OCI-LY7 (cell line): ENCODE results near the gene CHST13. TPM values are rescaled to one million over a fixed set of nuclear protein-coding genes. Genes with fewer than 3 reads are reported as not detected.

Experiments
- BruUV-seq: library from RNA; stranded (reverse); fragments of 400-500 nt; replicated peaks from 2 replicates; lab custom pipeline; 2021; lab: Mats Ljungman, UMichigan
- CTCF ChIA-PET: fragments of 300-600 bp; sonication (Branson Sonifier 250); formaldehyde crosslinking; loops from one replicate; lab custom pipeline; 2022; ENCODE audit warnings: antibody characterized with exemption; ENCODE audit not compliant: unreplicated experiment; lab: Charles Lee
- POLR2A ChIA-PET: fragments of 300-600 bp; sonication (Branson Sonifier 250); formaldehyde crosslinking; loops from one replicate; lab custom pipeline; 2022; ENCODE audit warnings: antibody characterized with exemption; lab: Charles Lee
- DNase-seq: peaks from one replicate; pipeline ENCODE4 v3.0.0-alpha.2; 2015; ENCODE audit warnings: low spot score
- H2AFZ ChIP-seq: fragments of 200-600 bp; sonication (generic), shearing (Covaris generic); 2 replicates; pipeline ENCODE4 v1.6.1; 2014; ENCODE audit warnings: mild to moderate bottlenecking, antibody characterized with exemption, low read length, moderate library complexity
- H3K27ac ChIP-seq: fragments of 200-600 bp; sonication (generic); 2 replicates; pipeline ENCODE4 v1.5.1; 2014; ENCODE audit warnings: mixed run types, low read depth, mild to moderate bottlenecking, moderate library complexity, low read length, inconsistent platforms; ENCODE audit not compliant: poor library complexity, severe bottlenecking
- H3K36me3 ChIP-seq: fragments of 200-600 bp; sonication (generic); 2 replicates; pipeline ENCODE4 v1.6.1; 2014; ENCODE audit warnings: mild to moderate bottlenecking, antibody characterized with exemption, low read length, moderate library complexity, mixed read lengths; ENCODE audit not compliant: insufficient read depth
- H3K4me1 ChIP-seq: fragments of 200-600 bp; sonication (generic); 2 replicates; pipeline ENCODE4 v1.5.1; 2014; ENCODE audit warnings: mild to moderate bottlenecking, low read length; ENCODE audit not compliant: insufficient read depth, poor library complexity, severe bottlenecking
- H3K4me2 ChIP-seq: fragments of 200-600 bp; sonication (generic); 2 replicates; pipeline ENCODE4 v1.6.1; 2014; ENCODE audit warnings: mild to moderate bottlenecking, low read length
- H3K4me3 ChIP-seq: fragments of 200-600 bp; sonication (generic); 2 replicates; pipeline ENCODE4 v1.5.1; 2014; ENCODE audit warnings: mild to moderate bottlenecking, low read depth, low read length; ENCODE audit not compliant: poor library complexity, severe bottlenecking
- H3K79me2 ChIP-seq: fragments of 200-600 bp; sonication (generic); 2 replicates; pipeline ENCODE4 v1.6.1; 2016; ENCODE audit warnings: low read depth, mild to moderate bottlenecking, low read length, moderate library complexity, mixed read lengths; ENCODE audit not compliant: insufficient read depth
- H3K9me2 ChIP-seq: fragments of 200-600 bp; sonication (generic); 2 replicates; pipeline ENCODE4 v1.6.1; 2016; ENCODE audit warnings: mild to moderate bottlenecking, low read length, mixed read lengths; ENCODE audit not compliant: insufficient read depth
- H3K9me3 ChIP-seq: fragments of 200-600 bp; sonication (generic); 2 replicates; pipeline ENCODE4 v1.6.1; 2014; ENCODE audit warnings: mild to moderate bottlenecking, mixed run types, low read length, mixed read lengths
- H4K20me1 ChIP-seq: fragments of 200-600 bp; sonication (generic); 2 replicates; pipeline ENCODE4 v1.6.1; 2014; ENCODE audit warnings: mild to moderate bottlenecking, antibody characterized with exemption, low read length, moderate library complexity, mixed read lengths; ENCODE audit not compliant: insufficient read depth
- EZH2phosphoT487 ChIP-seq: fragments of 200-600 bp; sonication (generic); IDR thresholded peaks from 2 replicates; pipeline ENCODE4 v1.6.1; 2018; ENCODE audit warnings: low read depth, borderline replicate concordance, mild to moderate bottlenecking, mixed run types, antibody characterized with exemption, low read length, moderate library complexity, mixed read lengths
- intact Hi-C: fragments of 100-400 bp; cut with micrococcal nuclease; formaldehyde crosslinking; loops from one replicate; pipeline ENCODE4 v1.10.0; 2022; ENCODE audit not compliant: unreplicated experiment
- total RNA-seq, 2 experiments: library from RNA; depleted of rRNA in 1 of 2; stranded (reverse); fragments of >200 nt in 1 of 2; shearing (Covaris generic) in 1 of 2; gene quantifications; 2 replicates each; pipeline ENCODE4 v1.2.3, GENCODE V29; 2014 to 2022
- TF ChIP-seq, protein P1 (sequence below): fragments of 200-600 bp; sonication (generic); conservative IDR thresholded peaks from 2 replicates; pipeline ENCODE4 v1.5.1; 2014; ENCODE audit warnings: mild to moderate bottlenecking, antibody characterized with exemption, low read length, moderate library complexity, mixed read lengths

CHST13 gene
- total RNA-seq, 2 experiments from 2014 or later: not detected

DNA sequence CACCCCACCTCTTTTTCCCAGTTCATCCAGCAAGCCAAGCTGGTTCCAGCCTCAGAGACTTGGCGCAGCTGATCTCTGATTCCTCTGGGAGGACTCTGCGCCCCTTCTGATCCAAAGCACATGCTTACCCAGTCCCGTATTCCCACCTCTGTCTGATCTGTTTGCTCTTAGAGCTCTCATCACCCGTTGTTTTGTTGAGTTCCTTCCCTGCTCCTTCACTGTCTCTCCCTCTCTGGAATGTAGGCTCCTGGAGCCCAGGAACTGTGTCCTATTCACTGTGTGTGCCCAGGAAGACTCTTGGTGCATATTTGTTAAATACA lies 46.9 kb upstream of the CHST13 start:
- ChIA-PET POLR2A (no interaction called here), CTCF (no interaction called here)
- no peak for TF ChIP-seq EZH2phosphoT487
- TF ChIP-seq, protein P1, sequence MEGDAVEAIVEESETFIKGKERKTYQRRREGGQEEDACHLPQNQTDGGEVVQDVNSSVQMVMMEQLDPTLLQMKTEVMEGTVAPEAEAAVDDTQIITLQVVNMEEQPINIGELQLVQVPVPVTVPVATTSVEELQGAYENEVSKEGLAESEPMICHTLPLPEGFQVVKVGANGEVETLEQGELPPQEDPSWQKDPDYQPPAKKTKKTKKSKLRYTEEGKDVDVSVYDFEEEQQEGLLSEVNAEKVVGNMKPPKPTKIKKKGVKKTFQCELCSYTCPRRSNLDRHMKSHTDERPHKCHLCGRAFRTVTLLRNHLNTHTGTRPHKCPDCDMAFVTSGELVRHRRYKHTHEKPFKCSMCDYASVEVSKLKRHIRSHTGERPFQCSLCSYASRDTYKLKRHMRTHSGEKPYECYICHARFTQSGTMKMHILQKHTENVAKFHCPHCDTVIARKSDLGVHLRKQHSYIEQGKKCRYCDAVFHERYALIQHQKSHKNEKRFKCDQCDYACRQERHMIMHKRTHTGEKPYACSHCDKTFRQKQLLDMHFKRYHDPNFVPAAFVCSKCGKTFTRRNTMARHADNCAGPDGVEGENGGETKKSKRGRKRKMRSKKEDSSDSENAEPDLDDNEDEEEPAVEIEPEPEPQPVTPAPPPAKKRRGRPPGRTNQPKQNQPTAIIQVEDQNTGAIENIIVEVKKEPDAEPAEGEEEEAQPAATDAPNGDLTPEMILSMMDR: no peak
- H3K27ac ChIP-seq: no peak overlapping the region
- intact Hi-C loops: loop anchor here (5.0 to 10.0 kb wide), 2 partner anchors 120 to 192 kb away; partner anchors contain the start of gene KLF15
- no peak for DNase-seq
- peaks cover 15% of the 10 kb centered on the region; the same call in 1 of the 2 replicates for H4K20me1 ChIP-seq
- H2AFZ ChIP-seq: no peak overlapping the region
- BruUV-seq: no TSS peak
- peaks cover 9% of the 10 kb centered on the region for H3K36me3 ChIP-seq
- H3K79me2 ChIP-seq: peaks cover 28% of the 10 kb centered on the region
- H3K9me3 ChIP-seq: no peaks in the 10 kb centered on the region
- peaks cover 34% of the 10 kb centered on the region for H3K4me1 ChIP-seq
- no peak overlapping the region for H3K4me2 ChIP-seq
- no peak overlapping the region for H3K4me3 ChIP-seq
- no peaks in the 10 kb centered on the region for H3K9me2 ChIP-seq

DNA sequence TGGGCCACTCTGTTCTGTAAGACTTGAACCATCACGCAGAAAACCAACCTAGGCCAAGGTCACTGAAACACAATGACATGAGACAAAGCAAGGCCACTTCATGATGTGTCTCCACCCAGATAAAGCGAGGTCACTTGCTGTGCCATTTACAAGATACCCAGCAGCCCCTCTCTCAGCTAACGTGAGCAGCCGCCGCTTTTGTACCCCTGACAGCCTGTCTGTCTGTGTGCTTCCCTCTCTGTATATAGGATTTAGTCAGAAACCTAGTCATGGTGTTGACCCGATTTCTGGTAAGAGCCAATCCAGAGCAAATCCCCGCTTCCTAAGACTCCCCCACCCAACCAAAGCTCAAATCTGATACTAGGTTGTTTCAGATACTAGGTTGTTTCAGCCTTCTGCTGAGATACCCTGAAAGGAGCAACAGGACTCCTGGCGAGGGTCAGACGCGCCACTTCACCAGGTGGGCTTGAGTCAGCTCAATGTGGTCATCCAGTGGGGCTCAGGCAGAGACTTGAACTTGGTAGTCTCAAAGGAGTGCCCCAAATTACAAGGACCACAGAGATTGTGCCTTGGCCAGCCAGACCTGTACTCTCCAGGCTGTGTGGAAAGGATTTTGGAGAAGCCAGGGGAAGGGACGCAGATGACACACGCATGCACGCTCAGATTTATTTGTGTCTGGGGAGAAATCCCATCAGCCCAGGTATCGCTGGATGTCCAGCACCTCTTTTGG lies 45.2 kb upstream of the CHST13 start:
- Histone ChIP-seq H3K4me3 (no peak overlapping the region), H3K79me2 (peaks cover 11% of the 10 kb centered on the region), H3K4me2 (no peak overlapping the region), H2AFZ (no peak overlapping the region), H3K9me3 (no peaks in the 10 kb centered on the region), H3K4me1 (peaks cover 16% of the 10 kb centered on the region), H3K9me2 (no peaks in the 10 kb centered on the region), H3K36me3 (0 out of 2 replicates have a peak, but pooled peaks cover under 1% of the 10 kb centered on the region), H3K27ac (no peak overlapping the region), H4K20me1 (peaks cover 6% of the 10 kb centered on the region; the same call in 1 of the 2 replicates)
- ChIA-PET CTCF (no interaction called here), POLR2A (no interaction called here)
- intact Hi-C loops: loop anchor here (5.0 to 10.0 kb wide), 2 partner anchors 121 to 194 kb away; partner anchors contain the start of gene KLF15
- TF ChIP-seq EZH2phosphoT487: no peak
- TF ChIP-seq, protein P1: no peak
- BruUV-seq: no TSS peak
- no peak for DNase-seq

DNA sequence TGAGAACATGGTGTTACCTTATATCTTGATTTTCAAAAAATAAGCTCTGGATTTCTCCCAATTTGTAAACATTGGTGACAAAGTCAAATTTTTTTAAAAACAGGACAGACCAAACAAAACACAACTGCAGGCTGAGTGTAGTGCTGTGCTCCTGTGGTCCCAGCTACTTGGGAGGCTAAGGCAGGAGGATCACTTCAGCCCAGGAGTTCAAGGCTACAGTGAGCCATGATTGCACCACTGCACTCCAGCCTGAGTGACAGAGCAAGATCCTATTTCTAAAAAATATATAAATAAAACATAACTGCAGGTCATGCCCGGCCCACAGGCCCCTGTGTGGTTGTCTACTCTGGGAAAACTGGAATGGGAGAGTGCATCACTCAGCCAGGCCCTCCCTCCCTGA lies 44.3 kb upstream of the CHST13 start:
- Histone ChIP-seq H3K4me1 (peaks cover 7% of the 10 kb centered on the region), H3K4me2 (no peak overlapping the region), H3K4me3 (no peak overlapping the region), H3K36me3 (no peaks in the 10 kb centered on the region), H3K9me2 (no peaks in the 10 kb centered on the region), H3K79me2 (peaks cover 3% of the 10 kb centered on the region; the same call in 1 of the 2 replicates), H4K20me1 (peaks cover 1% of the 10 kb centered on the region; the same call in 1 of the 2 replicates), H3K9me3 (no peaks in the 10 kb centered on the region), H2AFZ (no peak overlapping the region), H3K27ac (no peak overlapping the region)
- CTCF ChIA-PET: no interaction called here
- DNase-seq: no peak
- no TSS peak for BruUV-seq
- POLR2A ChIA-PET: no interaction called here
- intact Hi-C loops: loop anchor here (5.0 to 10.0 kb wide), 2 partner anchors 122 to 195 kb away; partner anchors contain the start of gene KLF15
- TF ChIP-seq, protein P1: no peak
- no peak for TF ChIP-seq EZH2phosphoT487
